A549 (cell line): Measurements from ENCODE around the gene THEM4. TPM values are rescaled to one million over a fixed set of nuclear protein-coding genes. Genes with fewer than 3 reads are reported as not detected.

ENCODE experiments used
- ATAC-seq, 2 experiments: fragments of 200-7000 bp in 1 of 2; fragments of >200 bp in 1 of 2; cut with Nextera tagmentation in 1 of 2; cut with Tn5 transposase in 1 of 2; 3 replicates each; pipeline versions ENCODE4 v1.8.0 to v1.9.1; 2018 to 2020; ENCODE audit warnings: mild to moderate bottlenecking in 1 of 2, moderate library complexity in 1 of 2
- CTCF ChIA-PET: fragments of 300-600 bp; sonication (Branson Sonifier 250); formaldehyde crosslinking; extraction: SDS; loops from one replicate; lab custom pipeline; 2021; ENCODE audit warnings: antibody characterized with exemption, inconsistent platforms; lab: Yijun Ruan, JAX
- POLR2A ChIA-PET: fragments of 350-600 bp; formaldehyde crosslinking; extraction: SDS; loops from one replicate; lab custom pipeline; 2021; ENCODE audit warnings: antibody characterized with exemption, inconsistent platforms; lab: Yijun Ruan, JAX
- DNase-seq, 2 experiments: peaks; one replicate each; pipeline versions ENCODE4 v3.0.0 to v3.0.0-alpha.2; 2011 to 2016; ENCODE audit warnings: low read depth in 1 of 2, low spot score in 1 of 2
- FAIRE-seq: peaks from 2 replicates; lab custom pipeline; 2011; peaks lifted over from hg19 to GRCh38; lab: Jason Lieb, UNC
- H3K27ac ChIP-seq, 2 experiments: fragments of >200 bp; sonication (Bioruptor Twin); formaldehyde crosslinking; 3 replicates each; pipeline ENCODE4 v1.5.1; 2016 to 2017
- H3K4me1 ChIP-seq: fragments of >200 bp; sonication (Bioruptor Twin); formaldehyde crosslinking; 3 replicates; pipeline ENCODE4 v1.6.1; 2016
- H3K4me2 ChIP-seq: fragments of >200 bp; sonication (Bioruptor Twin); formaldehyde crosslinking; 3 replicates; pipeline ENCODE4 v1.6.1; 2016
- H3K4me3 ChIP-seq: fragments of >200 bp; sonication (Bioruptor Twin); formaldehyde crosslinking; 3 replicates; pipeline ENCODE4 v1.5.1; 2016
- H3K9me3 ChIP-seq: fragments of >200 bp; sonication (Bioruptor Twin); formaldehyde crosslinking; 3 replicates; pipeline ENCODE4 v1.6.1; 2016
- BHLHE40 ChIP-seq: IDR thresholded peaks from 2 replicates; pipeline ENCODE4 v1.6.1; 2012; ENCODE audit warnings: low read depth, low read length, inconsistent platforms
- CBX8 ChIP-seq: fragments of 200-600 bp; sonication (generic); IDR thresholded peaks from 2 replicates; pipeline ENCODE4 v1.6.1; 2016
- CEBPB ChIP-seq, 2 experiments: fragments of >200 bp in 1 of 2; sonication (Bioruptor Twin) in 1 of 2; formaldehyde crosslinking in 1 of 2; IDR thresholded peaks; 2 replicates each; pipeline ENCODE4 v1.6.1; 2012 to 2016
- EHMT2 ChIP-seq: fragments of 200-600 bp; sonication (generic); IDR thresholded peaks from 2 replicates; pipeline ENCODE4 v1.6.1; 2016; ENCODE audit warnings: antibody characterized with exemption, low read depth, mild to moderate bottlenecking, moderate library complexity
- EP300 ChIP-seq, 2 experiments: fragments of >200 bp; sonication (Bioruptor Twin); formaldehyde crosslinking; IDR thresholded peaks; 2 replicates in 1 of 2; 3 replicates in 1 of 2; pipeline ENCODE4 v1.6.1; 2016 to 2017
- ESRRA ChIP-seq: fragments of 150-350 bp; IDR thresholded peaks from 2 replicates; pipeline ENCODE4 v1.6.1; 2014; ENCODE audit warnings: mild to moderate bottlenecking, low read length, borderline replicate concordance
- FOSB ChIP-seq: fragments of 250-450 bp; sonication (Bioruptor Pico); IDR thresholded peaks from 2 replicates; pipeline ENCODE4 v1.5.0; 2020; ENCODE audit warnings: mild to moderate bottlenecking, moderate library complexity
- FOXS1 ChIP-seq: fragments of 250-450 bp; sonication (Bioruptor Pico); IDR thresholded peaks from 2 replicates; pipeline ENCODE4 v1.5.0; 2020; ENCODE audit warnings: mild to moderate bottlenecking, moderate library complexity
- GATA3 ChIP-seq: IDR thresholded peaks from 2 replicates; pipeline ENCODE4 v1.6.1; 2012; ENCODE audit warnings: borderline replicate concordance
- HDAC2 ChIP-seq: fragments of 200-600 bp; sonication (generic); IDR thresholded peaks from 2 replicates; pipeline ENCODE4 v1.6.1; 2016
- HOXA7 ChIP-seq: fragments of 250-450 bp; sonication (Bioruptor Pico); IDR thresholded peaks from 2 replicates; pipeline ENCODE4 v1.5.0; 2020; ENCODE audit warnings: mild to moderate bottlenecking, moderate library complexity
- JUNB ChIP-seq: fragments of >200 bp; sonication (Bioruptor Twin); formaldehyde crosslinking; IDR thresholded peaks from 2 replicates; pipeline ENCODE4 v1.6.1; 2016
- MAFK ChIP-seq: fragments of 450-650 bp; IDR thresholded peaks from 2 replicates; pipeline ENCODE4 v1.6.1; 2014; ENCODE audit not compliant: partially characterized antibody
- NFE2L2 ChIP-seq: fragments of 150-350 bp; conservative IDR thresholded peaks from 2 replicates; pipeline ENCODE4 v1.6.1; 2014; ENCODE audit warnings: low read length
- POLR2AphosphoS2 ChIP-seq: conservative IDR thresholded peaks from 2 replicates; pipeline ENCODE4 v1.6.1; 2012; ENCODE audit warnings: low read length, improper control_type of control experiment, inconsistent platforms
- RCOR1 ChIP-seq: fragments of 150-350 bp; IDR thresholded peaks from 2 replicates; pipeline ENCODE4 v1.6.1; 2014; ENCODE audit warnings: antibody characterized with exemption, low read length, low read depth
- SMC3 ChIP-seq: fragments of >200 bp; sonication (Bioruptor Twin); formaldehyde crosslinking; IDR thresholded peaks from 3 replicates; pipeline ENCODE4 v1.6.1; 2018; ENCODE audit warnings: inconsistent platforms
- SREBF2 ChIP-seq: fragments of 450-650 bp; IDR thresholded peaks from 2 replicates; pipeline ENCODE4 v1.6.1; 2014; ENCODE audit warnings: mild to moderate bottlenecking, moderate library complexity
- TFCP2L1 ChIP-seq: fragments of 250-450 bp; sonication (Bioruptor Pico); IDR thresholded peaks from 2 replicates; pipeline ENCODE4 v1.5.0; 2021; ENCODE audit warnings: mild to moderate bottlenecking
- ZFP36 ChIP-seq: fragments of 450-650 bp; IDR thresholded peaks from 2 replicates; pipeline ENCODE4 v1.6.1; 2014; ENCODE audit warnings: borderline replicate concordance; ENCODE audit not compliant: partially characterized antibody
- WGBS: methylation state at CpG from one replicate; pipeline ENCODE4 v1.1.6; 2017; ENCODE audit errors: missing lambda C conversion rate; 5-methylcytosine and 5-hydroxymethylcytosine counted together
- polyA plus RNA-seq, 4 experiments: library from polyadenylated mRNA; depleted of rRNA in 3 of 4; stranded (reverse); fragments of >200 nt; fragmentation: RNase III in 1 of 4; extraction: RNeasy Plus Mini Kit Qiagen cat#74134 plus additional on column Dnase treatment in 1 of 4; gene quantifications; 2 replicates in 3 of 4; 3 replicates in 1 of 4; pipeline ENCODE4 v1.2.3, GENCODE V29; 2011 to 2017
- TF ChIP-seq, protein P1 (sequence below): fragments of >200 bp; sonication (Bioruptor Twin); formaldehyde crosslinking; IDR thresholded peaks from 2 replicates; pipeline ENCODE4 v1.6.1; 2016
- TF ChIP-seq, protein P2 (sequence below): fragments of >200 bp; sonication (Bioruptor Twin); formaldehyde crosslinking; IDR thresholded peaks from 3 replicates; pipeline ENCODE4 v1.5.1; 2016
- TF ChIP-seq, protein P3 (sequence below): fragments of 150-350 bp; IDR thresholded peaks from 2 replicates; pipeline ENCODE4 v1.6.1; 2014; ENCODE audit warnings: low read depth, mild to moderate bottlenecking, low read length
- TF ChIP-seq, protein P4 (sequence below): IDR thresholded peaks from 2 replicates; pipeline ENCODE4 v1.6.1; 2012
- TF ChIP-seq, protein P5 (sequence below): IDR thresholded peaks from 2 replicates; pipeline ENCODE4 v1.6.1; 2012
- TF ChIP-seq, protein P6 (sequence below): IDR thresholded peaks from 2 replicates; pipeline ENCODE4 v1.6.1; 2012; ENCODE audit warnings: low read depth, borderline replicate concordance

The THEM4 gene
- polyA plus RNA-seq, 2 of the 4 experiments (the other 2 are of a cell fraction) = 16.6 to 32.3 TPM

DNA sequence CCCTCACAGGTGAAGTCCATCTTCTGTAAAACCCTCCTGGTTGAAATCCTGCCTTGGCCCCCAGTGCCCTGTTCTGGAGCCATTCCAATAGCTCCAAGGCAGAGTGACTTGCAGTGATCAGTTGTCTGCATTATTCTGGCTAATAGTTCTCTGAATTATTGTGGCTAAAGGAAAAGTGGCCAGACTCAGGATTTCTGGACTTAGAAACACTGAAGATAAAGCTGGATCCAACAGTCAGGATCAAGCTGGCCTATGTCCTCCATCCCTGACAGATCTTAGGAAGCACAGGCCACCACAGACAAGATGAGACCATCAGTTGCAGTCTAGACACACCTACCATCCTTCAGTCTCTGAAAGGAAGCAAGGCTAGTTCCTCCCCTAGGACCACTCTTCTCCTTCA is 68.9 kb downstream of the THEM4 start:
- no peak for ATAC-seq
- no peak for FAIRE-seq
- ChIA-PET POLR2A (interaction anchor here (0.5 kb wide), 1 partner anchor 9 kb away, joined by 3 read pairs; no protein-coding TSS in a partner anchor), CTCF (interaction anchor here (0.6 to 1.7 kb wide), 10 partner anchors 14 to 247 kb away, joined by 3 to 6 read pairs (median 3); no protein-coding TSS in a partner anchor)
- Histone ChIP-seq H3K4me3 (no peak overlapping the region), H3K4me1 (0 out of 3 replicates have a peak, but pooled peaks cover 3% of the 10 kb centered on the region), H3K27ac (no peak overlapping the region), H3K9me3 (no peaks in the 10 kb centered on the region), H3K4me2 (no peak overlapping the region)
- no peak for TF ChIP-seq CBX8
- no peak for TF ChIP-seq EHMT2
- TF ChIP-seq HDAC2 = no peak
- no peak for TF ChIP-seq ESRRA
- TF ChIP-seq HOXA7 (CRISPR knock-in tag) = no peak
- TF ChIP-seq FOXS1 = no peak
- no peak for TF ChIP-seq NFE2L2
- TF ChIP-seq, protein P1, sequence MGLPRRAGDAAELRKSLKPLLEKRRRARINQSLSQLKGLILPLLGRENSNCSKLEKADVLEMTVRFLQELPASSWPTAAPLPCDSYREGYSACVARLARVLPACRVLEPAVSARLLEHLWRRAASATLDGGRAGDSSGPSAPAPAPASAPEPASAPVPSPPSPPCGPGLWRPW = no peak
- TF ChIP-seq FOSB (CRISPR knock-in tag) = no peak
- no peak for TF ChIP-seq JUNB
- no peak for TF ChIP-seq ZFP36
- TF ChIP-seq SREBF2 = no peak
- no peak for TF ChIP-seq EP300 (IDR thresholded peaks at IDR 0.05)
- TF ChIP-seq, protein P2, sequence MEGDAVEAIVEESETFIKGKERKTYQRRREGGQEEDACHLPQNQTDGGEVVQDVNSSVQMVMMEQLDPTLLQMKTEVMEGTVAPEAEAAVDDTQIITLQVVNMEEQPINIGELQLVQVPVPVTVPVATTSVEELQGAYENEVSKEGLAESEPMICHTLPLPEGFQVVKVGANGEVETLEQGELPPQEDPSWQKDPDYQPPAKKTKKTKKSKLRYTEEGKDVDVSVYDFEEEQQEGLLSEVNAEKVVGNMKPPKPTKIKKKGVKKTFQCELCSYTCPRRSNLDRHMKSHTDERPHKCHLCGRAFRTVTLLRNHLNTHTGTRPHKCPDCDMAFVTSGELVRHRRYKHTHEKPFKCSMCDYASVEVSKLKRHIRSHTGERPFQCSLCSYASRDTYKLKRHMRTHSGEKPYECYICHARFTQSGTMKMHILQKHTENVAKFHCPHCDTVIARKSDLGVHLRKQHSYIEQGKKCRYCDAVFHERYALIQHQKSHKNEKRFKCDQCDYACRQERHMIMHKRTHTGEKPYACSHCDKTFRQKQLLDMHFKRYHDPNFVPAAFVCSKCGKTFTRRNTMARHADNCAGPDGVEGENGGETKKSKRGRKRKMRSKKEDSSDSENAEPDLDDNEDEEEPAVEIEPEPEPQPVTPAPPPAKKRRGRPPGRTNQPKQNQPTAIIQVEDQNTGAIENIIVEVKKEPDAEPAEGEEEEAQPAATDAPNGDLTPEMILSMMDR = no peak
- no peak for TF ChIP-seq POLR2AphosphoS2
- TF ChIP-seq, protein P3, sequence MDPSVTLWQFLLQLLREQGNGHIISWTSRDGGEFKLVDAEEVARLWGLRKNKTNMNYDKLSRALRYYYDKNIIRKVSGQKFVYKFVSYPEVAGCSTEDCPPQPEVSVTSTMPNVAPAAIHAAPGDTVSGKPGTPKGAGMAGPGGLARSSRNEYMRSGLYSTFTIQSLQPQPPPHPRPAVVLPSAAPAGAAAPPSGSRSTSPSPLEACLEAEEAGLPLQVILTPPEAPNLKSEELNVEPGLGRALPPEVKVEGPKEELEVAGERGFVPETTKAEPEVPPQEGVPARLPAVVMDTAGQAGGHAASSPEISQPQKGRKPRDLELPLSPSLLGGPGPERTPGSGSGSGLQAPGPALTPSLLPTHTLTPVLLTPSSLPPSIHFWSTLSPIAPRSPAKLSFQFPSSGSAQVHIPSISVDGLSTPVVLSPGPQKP = no peak
- no peak for TF ChIP-seq RCOR1
- TF ChIP-seq, protein P4, sequence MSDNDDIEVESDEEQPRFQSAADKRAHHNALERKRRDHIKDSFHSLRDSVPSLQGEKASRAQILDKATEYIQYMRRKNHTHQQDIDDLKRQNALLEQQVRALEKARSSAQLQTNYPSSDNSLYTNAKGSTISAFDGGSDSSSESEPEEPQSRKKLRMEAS = no peak
- no peak for TF ChIP-seq BHLHE40
- TF ChIP-seq MAFK = no peak
- DNase-seq = no peak

DNA sequence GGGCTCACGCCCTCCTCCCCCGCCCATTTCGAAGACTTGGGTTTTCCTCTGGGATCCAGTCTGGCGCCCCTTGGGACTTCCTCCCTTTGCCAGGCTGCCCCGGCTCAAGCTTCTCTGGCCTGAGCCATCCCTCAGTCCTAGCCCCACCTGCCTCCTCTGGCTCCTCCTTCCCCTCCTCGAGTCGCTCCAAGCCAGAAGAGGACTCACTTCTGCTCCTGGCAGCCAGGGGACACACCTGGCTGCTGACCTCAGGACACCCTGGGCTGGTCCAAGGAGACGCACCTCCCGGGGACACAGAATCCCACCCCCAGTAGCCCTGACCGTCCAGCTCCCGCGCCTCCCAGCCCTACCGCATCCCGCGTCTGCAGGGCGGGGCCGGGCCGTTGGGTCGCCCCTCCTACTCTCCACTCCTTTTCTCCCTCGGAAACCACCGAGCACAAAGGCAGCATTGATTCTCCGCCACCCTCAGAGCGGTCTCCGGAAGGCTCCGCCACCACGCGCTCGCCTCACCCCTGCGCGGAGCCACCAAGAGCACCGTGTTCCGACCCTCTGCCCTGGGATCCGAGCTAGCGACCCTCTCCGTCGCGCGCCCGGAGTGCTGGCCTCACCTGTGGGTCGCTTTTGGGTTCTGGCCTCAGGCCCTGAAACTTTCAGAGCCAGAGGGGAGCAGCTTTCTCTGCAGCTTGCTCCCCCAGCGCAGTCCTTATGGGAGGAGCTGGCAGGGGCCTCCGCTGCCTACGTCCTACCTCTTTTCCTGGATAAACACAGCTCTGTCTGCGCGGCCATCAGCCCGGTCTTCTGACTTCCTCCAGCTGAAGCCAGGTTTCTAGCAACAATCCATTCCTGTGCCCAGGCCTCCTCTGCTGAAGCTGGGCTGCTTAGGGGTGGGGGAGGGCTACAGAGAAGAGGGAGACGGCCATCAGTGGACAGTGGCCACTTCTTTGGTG is 69.6 kb downstream of the THEM4 start, which contains the start of gene C2CD4D:
Gene C2CD4D, minus strand, starts transcription at position 364 of the 947 bp plus-strand sequence. CDS start 831 bp downstream, outside the sequence.
- H3K27ac ChIP-seq = no peak within 1 kb of the TSS
- ChIA-PET CTCF (interaction anchor here (0.8 to 5.5 kb wide), 10 partner anchors 7 to 246 kb away, joined by 3 to 77 read pairs (median 4); no protein-coding TSS in a partner anchor), POLR2A (no interaction called here)
- H3K4me3 ChIP-seq = no peak within 1 kb of the TSS
- ATAC-seq (no peak), FAIRE-seq (no peak), DNase-seq (no peak)
- no peak for TF ChIP-seq GATA3
- TF ChIP-seq FOSB (CRISPR knock-in tag) = no peak
- TF ChIP-seq EHMT2 = no peak
- TF ChIP-seq CEBPB (IDR thresholded peaks at IDR 0.05) = no peak
- TF ChIP-seq SMC3 = no peak
- TF ChIP-seq, protein P3 = no peak
- TF ChIP-seq, protein P5, sequence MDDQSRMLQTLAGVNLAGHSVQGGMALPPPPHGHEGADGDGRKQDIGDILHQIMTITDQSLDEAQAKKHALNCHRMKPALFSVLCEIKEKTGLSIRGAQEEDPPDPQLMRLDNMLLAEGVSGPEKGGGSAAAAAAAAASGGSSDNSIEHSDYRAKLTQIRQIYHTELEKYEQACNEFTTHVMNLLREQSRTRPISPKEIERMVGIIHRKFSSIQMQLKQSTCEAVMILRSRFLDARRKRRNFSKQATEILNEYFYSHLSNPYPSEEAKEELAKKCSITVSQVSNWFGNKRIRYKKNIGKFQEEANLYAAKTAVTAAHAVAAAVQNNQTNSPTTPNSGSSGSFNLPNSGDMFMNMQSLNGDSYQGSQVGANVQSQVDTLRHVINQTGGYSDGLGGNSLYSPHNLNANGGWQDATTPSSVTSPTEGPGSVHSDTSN = no peak
- TF ChIP-seq EP300 (IDR thresholded peaks at IDR 0.05) = no peak
- TF ChIP-seq, protein P6, sequence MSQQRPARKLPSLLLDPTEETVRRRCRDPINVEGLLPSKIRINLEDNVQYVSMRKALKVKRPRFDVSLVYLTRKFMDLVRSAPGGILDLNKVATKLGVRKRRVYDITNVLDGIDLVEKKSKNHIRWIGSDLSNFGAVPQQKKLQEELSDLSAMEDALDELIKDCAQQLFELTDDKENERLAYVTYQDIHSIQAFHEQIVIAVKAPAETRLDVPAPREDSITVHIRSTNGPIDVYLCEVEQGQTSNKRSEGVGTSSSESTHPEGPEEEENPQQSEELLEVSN = no peak
- no peak for TF ChIP-seq TFCP2L1
- TF ChIP-seq, protein P4 = no peak
- TF ChIP-seq, protein P1 = no peak
- TF ChIP-seq JUNB = no peak
- H3K4me2 ChIP-seq = no peak within 1 kb of the TSS
- no peaks in the 10 kb centered on the region for H3K9me3 ChIP-seq
- H3K4me1 ChIP-seq = 0 out of 3 replicates have a peak, but pooled peaks cover 3% of the 10 kb centered on the region
- WGBS = 88% methylated on average over 45 of the region's 47 CpGs
